ENCODE measurements around the gene SPCS3.
A peak's percentile ranks its signal among the peaks of the same experiment; 100 is the strongest.
"Not testable (repeated sequence)": the region's sequence is repeated elsewhere in the genome, so short reads cannot be mapped to it uniquely, and the experiment has no call there.

SPCS3 gene

GRCh38 chr4:176319704-176320339, at the start of gene SPCS3:
Gene SPCS3, plus strand, starts transcription at chr4:176319966. Its CDS starts 111 bp downstream, at chr4:176320077.
- DNase-seq = peak; percentile 95

GRCh38 chr4:176270669-176271068, 49.1 kb upstream of the SPCS3 start:
- DNase-seq = no peak

- DNase-seq = no peak
Measured at GRCh38 chr4:176271749-176272148, 48.0 kb upstream of the SPCS3 start.

- no peak for DNase-seq
Measured at GRCh38 chr4:176272799-176273198, 47.0 kb upstream of the SPCS3 start.

GRCh38 chr4:176273736-176274135, 46.0 kb upstream of the SPCS3 start:
- DNase-seq = no peak

- no peak for DNase-seq
Measured at GRCh38 chr4:176274441-176274840, 45.3 kb upstream of the SPCS3 start.

GRCh38 chr4:176276710-176277109, 43.1 kb upstream of the SPCS3 start:
- DNase-seq = no peak

- DNase-seq = peak; percentile 0
Measured at GRCh38 chr4:176277162-176277904, 42.4 kb upstream of the SPCS3 start.

- DNase-seq = not testable (repeated sequence)
Measured at GRCh38 chr4:176279560-176279959, 40.2 kb upstream of the SPCS3 start.

GRCh38 chr4:176286728-176287127, 33.0 kb upstream of the SPCS3 start:
- DNase-seq = no peak

- no peak for DNase-seq
Measured at GRCh38 chr4:176287546-176287945, 32.2 kb upstream of the SPCS3 start.

- DNase-seq = no peak
Measured at GRCh38 chr4:176288020-176288419, 31.7 kb upstream of the SPCS3 start.

- DNase-seq = no peak
Measured at GRCh38 chr4:176289561-176289960, 30.2 kb upstream of the SPCS3 start.

GRCh38 chr4:176290520-176290919, 29.2 kb upstream of the SPCS3 start:
- no peak for DNase-seq

GRCh38 chr4:176291748-176292147, 28.0 kb upstream of the SPCS3 start:
- DNase-seq = no peak

GRCh38 chr4:176292920-176293319, 26.8 kb upstream of the SPCS3 start:
- DNase-seq = no peak

GRCh38 chr4:176293660-176294059, 26.1 kb upstream of the SPCS3 start:
- no peak for DNase-seq

GRCh38 chr4:176295907-176296306, 23.9 kb upstream of the SPCS3 start:
- not testable (repeated sequence) for DNase-seq

GRCh38 chr4:176298664-176299063, 21.1 kb upstream of the SPCS3 start:
- no peak for DNase-seq

GRCh38 chr4:176300036-176300435, 19.7 kb upstream of the SPCS3 start:
- no peak for DNase-seq

- DNase-seq = no peak
Measured at GRCh38 chr4:176300565-176300964, 19.2 kb upstream of the SPCS3 start.

- no peak for DNase-seq
Measured at GRCh38 chr4:176302283-176303275, 17.2 kb upstream of the SPCS3 start.

GRCh38 chr4:176303938-176304337, 15.8 kb upstream of the SPCS3 start:
- no peak for DNase-seq
